NCI-H82 treated with DMSO at 0.1 percent for 48 hours (cell line): ENCODE measurements around the gene KRT40.

ENCODE experiments used
- DNase-seq: peaks from one replicate; lab custom pipeline; 2025; ENCODE audit not compliant: unreplicated experiment; lab: John Stamatoyannopoulos, UW

Gene KRT40

GRCh38 chr17:40997361-40997760 lies 13.2 kb upstream of the KRT40 start:
- no peak for DNase-seq

DNA sequence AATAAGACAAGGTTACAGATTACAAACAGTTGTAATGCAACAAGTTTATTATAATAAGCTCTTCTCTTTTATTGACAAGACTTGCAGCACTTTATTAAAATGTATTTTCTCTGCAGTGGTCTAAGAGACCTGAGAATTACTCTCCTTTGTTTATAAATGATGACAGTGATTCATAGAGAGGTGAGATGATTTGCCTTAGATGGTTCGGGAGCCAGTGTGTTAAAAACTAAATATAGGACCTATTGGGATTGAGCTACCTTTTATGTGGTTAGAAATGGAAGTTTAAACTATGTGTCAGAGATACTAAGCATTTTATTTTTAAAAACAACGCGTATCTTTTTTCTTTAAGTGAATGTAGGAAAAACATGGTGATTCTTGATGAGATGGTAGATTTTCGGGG lies 12.7 kb upstream of the KRT40 start:
- no peak for DNase-seq

GRCh38 chr17:40995116-40995515 lies 11.0 kb upstream of the KRT40 start:
- no peak for DNase-seq

- no peak for DNase-seq
Observed at GRCh38 chr17:40993839-40994238, 9.7 kb upstream of the KRT40 start, which contains the start of gene KRTAP3-3. Gene KRTAP3-3, minus strand, starts transcription at chr17:40994164. Its CDS starts 67 bp downstream, at chr17:40994097.

GRCh38 chr17:40993084-40993483 lies 9.0 kb upstream of the KRT40 start:
- no peak for DNase-seq

DNA sequence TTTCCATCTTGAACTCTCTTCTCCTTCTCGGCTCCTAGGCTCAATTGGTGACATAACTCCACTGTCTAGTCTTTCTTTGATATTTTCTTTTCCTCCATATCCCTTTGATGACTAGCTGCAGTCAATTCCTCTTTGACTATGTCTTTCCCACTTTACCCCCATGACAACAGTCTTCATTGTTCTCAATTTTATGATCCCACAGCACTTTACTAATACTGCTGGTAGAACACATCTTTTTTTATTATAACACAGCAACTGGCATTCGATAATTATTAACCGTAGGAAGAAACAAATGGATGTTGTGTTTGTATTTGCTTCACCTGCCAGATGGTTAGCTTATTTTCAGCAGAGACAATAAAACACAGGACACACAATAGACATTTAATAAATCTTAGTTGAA lies 8.5 kb upstream of the KRT40 start:
- no peak for DNase-seq

DNA sequence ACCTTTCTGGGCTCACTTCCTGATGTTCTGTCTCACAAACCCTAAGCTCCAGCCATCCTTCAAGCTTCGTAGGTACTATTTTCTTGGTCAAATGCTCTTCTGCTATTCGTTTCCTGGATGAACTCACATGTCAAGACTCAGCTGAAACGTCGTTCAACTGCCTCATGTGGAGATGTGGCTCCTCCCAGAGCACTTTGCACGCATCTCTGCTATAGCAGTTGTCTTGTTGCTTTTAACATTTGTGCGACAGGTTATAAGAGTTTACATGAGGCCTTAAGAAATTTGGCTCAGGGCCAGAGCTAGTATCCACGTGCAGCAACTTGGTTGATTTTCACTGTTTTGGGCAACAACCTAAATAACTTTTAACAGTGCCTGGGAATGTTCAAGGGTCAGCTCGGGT lies 2.8 kb upstream of the KRT40 start:
- no peak for DNase-seq

GRCh38 chr17:40981115-40981514 lies 3.0 kb downstream of the KRT40 start:
- no peak for DNase-seq

DNA sequence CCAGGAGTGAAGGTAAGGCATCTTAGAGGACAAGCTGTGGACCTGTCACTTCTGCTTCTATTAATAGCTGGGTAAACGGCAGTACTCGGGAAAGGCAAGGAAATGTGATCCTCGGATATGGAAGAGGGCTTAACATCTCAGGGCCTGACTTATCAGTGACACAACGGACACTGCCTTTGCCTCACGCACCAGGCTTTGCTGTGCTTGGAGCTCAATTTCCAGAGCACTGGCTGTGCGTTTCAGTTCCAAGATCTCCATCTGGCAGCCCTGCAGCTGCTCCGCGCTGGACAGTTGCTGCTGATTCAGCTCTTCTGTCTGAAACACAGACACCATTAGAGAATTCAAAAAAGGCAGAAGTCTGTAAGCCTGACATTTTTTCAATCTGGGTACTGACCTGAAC lies 3.5 kb downstream of the KRT40 start:
- DNase-seq = no peak

DNA sequence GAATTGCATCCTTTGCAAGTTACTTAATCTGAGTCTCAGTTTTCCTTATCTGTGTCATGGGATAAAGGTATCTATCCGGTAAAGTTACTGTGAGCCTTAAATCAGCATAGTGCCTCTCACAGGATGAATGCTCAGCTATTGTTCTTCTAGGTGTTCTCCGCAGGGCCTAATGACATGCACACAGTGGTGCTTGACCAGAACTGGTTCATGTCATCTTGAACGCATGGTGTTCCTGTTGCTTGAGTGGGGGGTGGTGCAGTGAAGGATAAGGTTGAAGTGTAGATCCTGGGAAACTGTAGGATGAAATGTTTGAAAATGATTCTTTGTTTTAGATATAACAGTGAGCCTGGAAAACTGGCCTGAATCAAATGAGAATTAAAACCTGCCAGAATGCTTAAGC lies 4.0 kb downstream of the KRT40 start:
- DNase-seq = no peak

DNA sequence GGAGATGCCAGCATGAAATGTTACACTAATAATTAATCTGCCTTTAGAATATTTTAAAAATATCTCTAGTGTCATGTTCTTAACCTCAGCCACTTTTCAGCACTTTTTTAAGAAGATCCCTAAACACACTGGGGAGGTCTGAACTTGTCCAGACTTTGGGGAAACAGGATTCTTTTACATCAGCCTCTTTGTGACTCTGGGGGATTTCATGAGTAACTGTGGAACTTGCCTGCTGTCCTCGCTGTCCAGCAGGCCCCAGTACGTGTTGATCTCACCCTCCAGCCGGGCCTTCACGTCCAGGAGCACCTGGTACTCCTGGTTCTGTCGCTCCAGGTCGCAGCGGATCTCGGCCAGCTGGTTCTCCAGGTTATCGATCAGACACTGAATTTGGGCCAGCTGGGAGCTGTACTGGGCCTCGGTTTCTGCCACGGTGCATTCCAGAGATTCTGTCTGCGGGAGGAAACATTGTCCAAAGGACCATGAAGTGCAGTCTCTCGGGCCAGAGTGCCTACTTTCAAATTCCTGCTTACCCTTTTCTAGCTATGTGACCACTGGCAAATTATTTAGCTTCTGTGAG lies 5.5 kb downstream of the KRT40 start:
- no peak for DNase-seq

GRCh38 chr17:40975516-40975915 lies 8.6 kb downstream of the KRT40 start:
- no peak for DNase-seq

GRCh38 chr17:40974366-40974765 lies 9.8 kb downstream of the KRT40 start:
- DNase-seq = no peak

DNA sequence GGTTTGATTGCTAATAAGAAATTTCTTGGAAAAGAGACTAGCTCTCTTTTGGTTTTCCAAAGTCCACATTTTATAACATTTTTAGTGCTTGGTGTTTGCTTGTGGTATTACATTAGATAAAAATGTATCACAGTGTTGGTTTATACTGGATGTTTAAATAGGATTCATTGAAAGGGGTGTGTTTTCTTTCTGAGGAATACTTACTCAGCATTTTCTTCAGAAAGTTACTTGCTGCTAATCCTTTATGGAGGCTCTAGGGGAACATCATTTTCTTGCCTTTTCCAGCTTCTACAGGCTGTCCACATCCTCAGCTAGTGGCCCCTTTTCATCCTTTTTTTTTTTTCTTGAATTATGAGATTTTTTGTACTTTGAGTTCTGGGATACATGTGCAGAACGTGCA lies 16.5 kb downstream of the KRT40 start:
- no peak for DNase-seq

DNA sequence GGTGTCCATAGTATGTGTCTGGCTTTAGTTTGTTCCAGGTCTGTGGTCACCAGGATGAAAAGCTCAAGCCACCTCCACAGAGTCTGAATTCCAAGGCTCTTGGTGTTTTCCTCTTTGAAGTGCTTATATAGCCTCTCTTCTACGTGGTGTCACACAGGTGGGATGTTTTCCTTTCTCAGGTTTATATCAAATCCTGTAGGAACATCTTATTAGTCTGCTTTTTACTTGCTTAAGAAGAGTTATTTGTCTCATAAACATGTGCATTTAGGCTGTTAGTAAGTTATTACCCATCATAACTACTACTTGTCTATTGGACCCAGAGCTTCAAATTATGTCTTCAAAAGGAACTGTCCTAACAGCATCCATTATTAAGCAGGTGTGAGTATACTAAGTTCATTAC lies 17.3 kb downstream of the KRT40 start, which contains the start of gene KRT39:
TSS of gene KRT39 (minus strand) at position 101 of the 400 bp plus-strand sequence. CDS start at position 9, 92 bp downstream.
- no peak for DNase-seq

DNA sequence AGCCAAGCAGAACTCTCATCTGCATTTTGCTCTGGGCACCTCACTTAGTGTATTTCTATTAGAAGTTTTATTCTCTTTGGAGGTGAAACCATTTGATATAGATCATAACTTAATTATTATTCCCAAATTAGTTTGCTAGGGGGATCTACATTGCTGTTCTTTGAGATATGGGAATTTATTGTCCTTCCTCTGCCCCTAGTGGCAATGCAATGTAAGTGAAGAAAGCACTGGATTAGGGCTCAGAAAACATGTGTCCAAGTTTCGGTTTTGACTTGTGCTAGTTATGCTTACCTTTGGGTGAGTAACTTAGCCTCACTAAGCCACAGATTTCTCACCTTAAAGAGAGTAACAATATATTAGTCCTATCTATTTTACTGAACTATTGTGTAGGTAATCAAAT lies 20.3 kb downstream of the KRT40 start:
- no peak for DNase-seq

GRCh38 chr17:40962059-40962561 lies 22.0 kb downstream of the KRT40 start:
- DNase-seq = no peak

- DNase-seq = no peak
Observed at GRCh38 chr17:40961591-40961990, 22.5 kb downstream of the KRT40 start.

DNA sequence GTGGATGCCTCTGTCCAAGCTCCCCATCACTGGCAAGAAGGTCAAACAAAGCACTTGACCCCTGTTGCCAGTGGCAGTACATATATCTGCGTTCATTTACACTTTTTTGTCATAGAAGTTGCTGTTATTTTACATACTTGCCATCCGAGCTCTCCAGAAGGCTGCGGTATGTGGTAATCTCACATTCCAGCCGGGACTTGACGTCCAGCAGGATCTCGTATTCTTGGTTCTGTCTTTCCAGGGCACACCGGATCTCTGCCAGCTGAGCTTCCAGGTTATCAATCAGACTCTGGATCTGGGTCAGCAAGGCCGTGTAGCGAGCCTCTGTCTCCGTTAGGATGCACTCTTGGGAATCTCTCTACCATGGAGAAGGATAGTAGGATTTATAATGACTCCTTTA lies 24.0 kb downstream of the KRT40 start:
- no peak for DNase-seq

DNA sequence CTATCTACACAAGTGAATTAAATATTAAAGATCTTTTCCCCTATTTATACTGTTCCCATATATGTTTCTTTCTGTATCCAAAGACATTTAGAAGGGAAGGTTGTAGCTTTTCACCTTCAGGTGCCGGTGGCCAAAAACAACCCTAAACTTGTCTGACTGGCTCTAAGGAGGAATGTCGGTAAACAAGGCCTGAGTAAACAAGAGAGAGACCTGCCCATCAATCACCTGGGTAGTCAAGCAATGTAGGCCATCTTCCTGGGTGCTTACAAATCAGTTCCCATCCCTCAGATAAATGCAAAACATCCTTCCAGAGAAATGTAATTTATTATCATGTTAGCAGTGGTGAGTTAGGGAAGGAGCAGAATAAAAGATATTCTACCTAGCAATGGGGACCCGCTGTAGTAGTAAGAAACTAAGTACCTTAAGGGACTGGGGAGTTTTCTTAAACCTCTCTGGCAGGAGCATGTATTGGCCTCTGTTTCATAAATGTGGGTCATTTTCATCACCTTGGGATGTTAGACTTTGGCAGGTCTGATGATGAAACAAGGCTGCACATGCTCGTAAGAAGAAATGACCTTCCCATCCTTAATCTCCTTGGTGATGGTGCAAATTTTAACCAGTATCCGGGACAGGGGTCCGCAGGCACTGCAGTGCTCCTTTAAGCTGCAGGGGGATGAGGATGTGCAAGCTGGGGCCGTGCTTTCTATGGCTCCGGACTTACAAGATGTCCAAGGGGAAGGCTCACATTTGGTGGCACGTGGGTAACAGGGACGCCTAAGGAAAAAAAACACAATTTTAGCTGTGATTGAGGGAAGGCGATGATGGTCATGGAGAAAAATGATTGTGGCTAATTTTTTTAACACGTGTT lies 25.8 kb downstream of the KRT40 start:
- DNase-seq = no peak

- no peak for DNase-seq
Observed at GRCh38 chr17:40956401-40957254, 27.5 kb downstream of the KRT40 start.
